ENCODE measurements around the gene CASKIN1.

Gene CASKIN1

DNA sequence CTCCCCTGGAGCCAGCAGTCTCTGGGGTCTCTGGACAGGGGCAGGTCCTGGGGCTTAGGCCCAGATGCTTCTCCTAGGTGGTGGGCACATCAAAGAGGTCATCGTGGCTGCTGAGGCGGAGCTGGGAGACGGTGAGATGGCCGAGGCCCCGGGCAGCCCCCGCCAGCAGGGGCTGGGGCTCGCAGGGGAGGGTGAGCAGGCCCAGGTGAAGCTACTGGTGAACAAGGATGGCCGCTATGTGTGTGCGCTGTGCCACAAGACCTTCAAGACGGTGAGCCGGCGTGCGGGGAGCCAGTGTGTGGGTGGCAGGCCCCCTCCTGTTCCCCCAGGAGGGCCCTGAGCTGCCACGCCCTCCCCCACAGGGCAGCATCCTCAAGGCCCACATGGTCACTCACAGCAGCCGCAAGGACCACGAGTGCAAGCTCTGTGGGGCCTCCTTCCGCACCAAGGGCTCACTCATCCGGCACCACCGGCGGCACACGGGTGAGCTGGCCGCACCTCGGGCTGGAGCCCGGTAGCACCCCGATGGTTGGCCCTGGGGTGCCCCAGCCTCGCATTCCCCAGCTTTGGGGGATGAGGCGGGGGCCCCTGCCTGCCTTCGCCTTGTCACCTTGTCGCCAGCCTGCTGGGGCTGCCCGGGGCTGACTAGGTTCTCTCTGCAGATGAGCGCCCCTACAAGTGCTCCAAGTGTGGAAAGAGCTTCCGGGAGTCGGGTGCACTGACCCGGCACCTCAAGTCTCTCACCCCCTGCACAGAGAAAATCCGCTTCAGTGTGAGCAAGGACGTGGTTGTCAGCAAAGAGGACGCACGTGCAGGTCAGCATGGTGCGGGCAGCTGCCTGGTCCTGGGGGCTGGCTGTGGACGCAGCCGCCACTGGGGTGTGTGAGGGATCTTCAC, 35.9 kb upstream of the CASKIN1 start:
- no peak for DNase-seq

DNA sequence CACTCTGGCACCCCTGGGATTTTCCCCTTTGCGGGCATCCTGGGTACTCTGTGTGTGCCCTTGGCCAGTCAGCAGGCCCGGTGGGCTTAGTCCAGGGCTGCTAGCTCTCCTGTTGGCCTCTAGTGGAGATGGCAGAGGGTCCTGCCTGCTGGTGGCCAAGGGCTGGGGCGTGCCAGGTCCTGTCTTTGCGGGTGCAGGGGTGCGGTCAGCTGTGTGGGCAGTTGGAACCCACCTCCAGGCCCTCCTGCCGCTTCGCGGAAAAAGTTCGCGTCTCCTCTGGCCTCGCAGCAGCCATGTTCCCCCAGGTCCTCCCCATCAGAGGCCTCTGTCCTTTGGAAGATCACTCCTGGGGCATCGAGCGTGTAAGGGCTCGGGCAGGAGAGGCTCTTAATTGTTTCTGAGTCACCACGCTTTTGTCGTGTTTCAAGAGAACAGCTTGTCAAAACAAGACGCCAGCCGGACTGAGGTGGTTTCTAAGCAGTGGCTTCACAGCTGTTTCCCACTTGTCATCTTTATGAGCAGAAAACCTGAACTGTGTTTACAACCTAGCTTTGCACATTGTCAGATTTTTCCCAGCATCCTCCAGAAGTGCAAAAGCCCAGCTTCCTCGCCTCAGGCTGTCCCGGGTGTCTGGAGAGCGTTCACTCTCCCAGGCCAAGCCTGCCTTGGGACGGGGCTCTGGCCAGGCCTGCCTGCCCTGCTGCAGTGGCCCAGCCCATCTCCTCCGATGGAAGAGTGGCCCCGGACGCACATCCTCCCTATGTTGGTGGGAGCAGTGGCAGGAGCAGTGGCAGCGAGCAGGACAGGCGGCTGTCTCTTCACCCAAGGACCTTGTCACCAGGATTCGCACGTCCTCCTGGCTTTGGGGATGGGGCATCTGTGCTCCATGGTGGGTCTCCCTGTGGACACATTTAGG, 34.9 kb upstream of the CASKIN1 start:
- DNase-seq, result no peak

DNA sequence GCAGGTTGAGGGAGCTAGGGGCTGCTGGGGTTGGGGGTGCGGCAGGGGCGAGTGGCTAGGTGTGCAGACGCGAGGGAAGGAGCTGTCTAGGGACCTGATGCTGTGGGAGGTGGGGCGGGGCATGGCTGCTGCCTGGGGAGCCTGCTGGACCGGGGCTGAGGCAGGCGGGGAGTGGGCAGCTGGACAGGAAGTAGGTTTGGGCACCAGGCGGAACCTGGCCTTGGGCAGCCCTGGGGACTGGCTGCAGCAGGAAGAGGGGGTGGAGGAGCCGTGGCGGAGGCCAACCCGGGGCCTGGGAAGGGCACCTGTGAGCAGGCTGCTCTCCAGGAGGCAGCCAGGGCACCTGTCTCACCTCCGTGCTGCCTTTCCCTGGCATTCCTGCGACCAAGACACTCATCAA, 34.0 kb upstream of the CASKIN1 start:
- DNase-seq, result no peak

DNA sequence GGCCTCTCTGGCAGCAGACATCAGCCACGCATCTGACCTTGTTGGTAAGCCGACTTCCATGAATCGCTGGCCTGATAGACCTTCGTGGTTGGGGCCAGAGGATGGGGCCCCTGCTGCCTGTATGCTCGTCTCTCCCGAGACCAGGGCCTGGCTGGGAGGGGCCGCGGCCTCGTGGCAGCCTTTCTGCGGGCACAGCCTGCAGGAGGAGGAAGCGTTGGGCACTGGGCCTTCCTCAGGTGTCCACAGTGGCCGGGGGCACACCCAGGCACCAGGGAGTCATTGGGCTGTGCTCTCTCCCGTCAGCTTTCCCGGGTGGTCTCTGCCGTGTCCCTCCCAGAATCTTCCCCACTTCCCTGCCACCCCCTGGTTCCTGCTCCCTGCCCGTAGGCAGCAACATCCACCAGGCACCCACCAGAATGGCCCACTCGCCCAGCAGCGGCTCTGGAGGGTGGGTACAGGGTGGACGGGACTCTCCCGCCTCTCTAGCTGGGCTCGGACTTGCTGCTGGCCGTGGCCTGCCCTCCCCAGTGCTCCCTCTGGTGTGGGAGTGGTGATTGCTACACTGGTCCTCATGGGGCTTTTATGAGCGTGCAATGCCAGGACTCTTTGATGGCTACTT, 33.3 kb upstream of the CASKIN1 start:
- DNase-seq, result no peak

DNA sequence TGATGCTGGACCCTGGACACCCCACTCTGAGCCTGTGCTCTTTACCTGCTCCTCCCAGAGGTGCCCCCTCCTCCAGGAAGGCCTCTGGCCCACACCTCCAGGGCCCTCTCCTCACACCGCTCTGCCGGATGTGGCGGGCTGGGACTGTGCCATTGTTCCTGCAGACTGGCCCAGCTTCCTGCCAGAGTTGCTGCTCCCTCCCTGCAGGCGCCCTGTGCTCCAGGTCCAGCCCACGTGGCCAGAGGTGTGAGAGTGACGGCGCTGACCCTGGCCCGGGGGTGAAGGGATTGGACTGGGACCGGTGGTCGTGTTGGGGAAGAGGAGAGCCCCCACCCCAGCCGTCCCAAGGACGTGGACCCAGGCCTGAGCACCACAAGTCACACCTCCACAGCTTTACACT, 32.7 kb upstream of the CASKIN1 start:
- DNase-seq, result no peak

DNA sequence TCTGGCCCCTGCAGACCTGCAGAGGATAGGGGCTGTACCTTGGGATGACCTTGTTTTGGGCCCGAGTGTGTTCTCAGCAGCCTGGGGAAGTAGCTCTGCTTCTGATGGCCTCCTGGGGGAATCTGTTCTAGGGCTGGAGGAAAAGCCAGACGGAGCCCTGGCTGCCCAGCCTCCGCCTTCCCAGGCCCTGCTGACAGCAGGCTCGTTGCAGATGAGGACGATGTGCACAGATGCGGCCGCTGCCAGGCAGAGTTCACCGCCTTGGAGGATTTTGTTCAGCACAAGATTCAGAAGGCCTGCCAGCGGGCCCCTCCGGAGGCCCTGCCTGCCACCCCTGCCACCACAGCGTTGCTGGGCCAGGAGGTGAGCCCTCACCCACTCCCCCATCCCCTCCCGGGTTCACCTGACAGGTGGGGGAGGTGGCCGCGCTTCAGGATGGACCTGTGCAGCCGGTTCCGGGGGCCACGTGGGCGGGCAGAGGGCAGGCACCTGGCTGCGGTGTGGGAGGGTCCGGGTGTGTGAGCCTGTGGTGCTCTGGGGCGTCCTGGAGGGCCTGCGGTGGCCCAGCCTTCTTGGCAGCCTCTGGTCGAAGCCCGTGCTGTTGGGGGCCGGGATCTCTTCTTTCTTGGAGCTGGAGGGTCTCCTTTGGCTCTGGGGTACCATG, 31.9 kb upstream of the CASKIN1 start:
- DNase-seq, result no peak

DNA sequence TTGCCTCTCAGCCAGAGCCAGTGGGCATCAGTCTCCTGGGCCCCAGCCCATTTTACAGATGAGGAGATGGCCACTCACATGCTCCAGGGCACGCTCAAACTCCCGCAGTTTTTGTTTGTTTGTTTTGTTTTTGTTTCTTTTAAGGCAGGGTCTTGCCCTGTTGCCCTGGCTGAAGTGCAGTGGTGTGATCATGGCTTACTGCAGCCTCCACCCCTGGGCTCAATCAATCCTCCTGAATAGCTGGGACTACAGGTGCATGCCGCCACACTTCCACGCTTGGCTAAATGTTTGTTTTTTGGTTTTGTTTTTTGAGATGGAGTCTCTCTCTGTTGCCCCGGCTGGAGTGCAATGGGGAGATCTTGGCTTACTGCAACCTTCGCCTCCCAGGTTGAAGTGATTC, 30.5 kb upstream of the CASKIN1 start:
- DNase-seq, result no peak

DNA sequence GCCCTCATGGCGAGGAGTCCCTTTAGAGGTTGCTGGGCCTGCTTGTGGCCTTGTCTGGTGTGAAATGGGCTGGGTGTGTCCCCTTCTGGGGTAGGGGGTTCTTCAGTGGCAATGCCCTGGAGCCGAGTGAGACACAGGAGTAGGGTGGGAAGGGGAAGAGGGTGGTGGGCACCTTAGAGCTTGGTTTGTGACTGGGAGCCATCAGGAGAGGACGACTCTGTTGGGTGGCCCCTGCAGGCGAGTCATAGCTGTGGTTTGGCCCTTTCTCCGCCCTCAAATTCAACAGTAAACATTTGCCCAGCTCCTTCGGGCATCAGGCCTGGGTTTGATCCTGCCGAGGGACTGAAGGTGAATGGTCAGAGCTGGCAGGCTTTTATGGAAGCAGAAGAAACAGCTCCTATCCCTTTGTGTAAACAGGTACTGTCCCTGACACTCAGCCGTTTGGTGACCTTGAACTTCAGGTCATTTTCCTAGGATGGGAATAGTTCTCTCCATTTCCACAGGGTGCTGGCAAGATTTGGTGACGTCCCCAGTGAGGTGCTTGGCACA, 29.9 kb upstream of the CASKIN1 start:
- DNase-seq, result no peak

DNA sequence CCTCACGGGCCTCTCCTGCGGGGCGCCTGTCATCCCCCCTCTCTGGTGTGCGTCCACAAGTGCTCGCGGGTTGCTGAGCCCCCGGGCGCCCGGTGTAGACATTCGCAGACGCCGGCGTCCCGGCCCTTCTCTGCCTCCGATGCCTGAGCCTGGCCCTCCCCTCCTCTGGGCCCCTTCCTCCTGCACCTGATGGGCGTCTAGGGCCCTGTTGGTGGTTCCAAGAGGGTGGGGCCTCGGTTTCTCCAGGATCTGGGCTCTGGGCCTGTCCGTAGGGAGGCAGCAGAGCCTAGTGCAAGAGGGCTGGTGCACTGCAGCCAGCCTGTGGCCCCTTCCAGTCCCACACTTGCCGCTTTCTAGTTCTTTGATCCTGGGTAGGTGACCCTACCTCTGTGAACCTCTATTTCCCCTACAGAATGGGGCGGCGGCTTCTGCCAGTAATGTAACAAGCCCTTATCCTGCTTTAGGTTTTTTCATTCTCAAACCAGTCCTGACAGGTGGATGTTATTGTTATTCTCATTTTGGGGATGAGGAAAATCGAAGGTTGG, 27.6 kb upstream of the CASKIN1 start:
- peak; percentile 46 for DNase-seq

DNA sequence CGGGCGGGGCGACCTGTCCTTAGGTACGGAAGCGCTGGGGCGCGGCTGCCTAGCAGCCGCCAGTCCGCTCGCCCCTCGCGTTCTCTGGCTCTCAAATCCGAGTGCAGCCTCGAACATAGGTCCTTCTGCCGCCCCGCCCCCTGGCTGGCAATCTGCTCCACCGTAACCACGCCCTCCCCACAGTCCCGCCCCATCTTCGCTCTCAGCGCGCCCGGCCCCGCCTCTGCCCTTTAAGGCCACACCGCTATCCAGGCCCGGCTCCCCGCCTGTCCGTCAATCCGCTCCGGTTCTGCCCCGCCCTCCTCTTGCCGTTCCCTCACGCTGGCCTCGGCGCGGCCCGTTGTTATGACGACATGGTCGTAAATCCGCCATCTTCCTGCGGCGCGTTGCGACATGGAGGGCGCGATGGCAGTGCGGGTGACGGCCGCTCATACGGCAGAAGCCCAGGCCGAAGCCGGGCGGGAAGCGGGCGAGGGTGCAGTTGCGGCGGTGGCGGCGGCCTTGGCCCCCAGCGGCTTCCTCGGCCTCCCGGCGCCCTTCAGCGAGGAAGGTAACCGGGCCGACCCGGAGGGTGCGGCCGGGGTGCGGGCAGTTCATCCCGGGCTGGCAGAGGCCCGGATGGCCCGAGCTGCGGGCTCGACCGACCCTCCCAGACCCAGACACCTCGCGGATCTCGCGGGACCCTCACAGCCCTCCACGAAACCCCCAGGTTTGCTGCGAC, 27.0 kb upstream of the CASKIN1 start, which contains the start of gene E4F1:
E4F1 (plus strand) TSS at position 371 of the 721 bp plus-strand sequence; CDS start at position 394, 23 bp downstream.
- DNase-seq, result peak; percentile 99

DNA sequence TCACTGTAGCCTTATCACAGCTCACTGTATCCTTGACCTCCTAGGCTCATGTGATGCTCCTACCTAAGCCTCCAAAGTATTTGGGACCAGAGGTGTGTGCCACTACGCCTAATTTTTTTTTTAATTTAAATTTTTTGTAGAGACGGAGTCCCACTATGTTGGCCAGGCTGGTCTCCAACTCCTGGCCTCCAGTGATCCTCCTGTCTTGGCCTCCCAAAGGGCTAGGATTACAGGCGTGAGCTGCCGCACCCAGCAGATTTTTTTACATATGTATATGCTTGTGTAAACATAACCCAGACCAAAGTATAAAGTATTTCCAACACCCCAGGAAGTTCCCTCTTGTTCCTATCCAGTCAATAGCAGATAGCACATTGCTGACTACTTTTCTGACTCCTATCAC, 19.9 kb upstream of the CASKIN1 start:
- DNase-seq, result no peak

DNA sequence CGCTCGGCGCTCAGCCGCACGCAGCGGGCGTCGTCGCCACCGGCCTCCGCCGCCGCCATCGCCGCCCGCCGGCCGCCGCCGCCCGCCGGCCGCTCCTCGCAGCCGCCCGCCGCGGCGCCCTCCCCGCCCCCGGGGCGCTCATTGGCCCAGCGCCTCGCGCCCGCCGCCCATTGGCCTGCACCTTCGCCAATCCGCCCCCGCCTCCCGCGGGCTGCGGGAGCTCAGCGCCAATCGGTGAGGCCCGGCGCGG, 18.2 kb upstream of the CASKIN1 start, which contains the start of gene PGP:
PGP (minus strand) TSS at position 122 of the 250 bp plus-strand sequence; CDS start at position 59, 63 bp downstream.
- DNase-seq, result no peak

DNA sequence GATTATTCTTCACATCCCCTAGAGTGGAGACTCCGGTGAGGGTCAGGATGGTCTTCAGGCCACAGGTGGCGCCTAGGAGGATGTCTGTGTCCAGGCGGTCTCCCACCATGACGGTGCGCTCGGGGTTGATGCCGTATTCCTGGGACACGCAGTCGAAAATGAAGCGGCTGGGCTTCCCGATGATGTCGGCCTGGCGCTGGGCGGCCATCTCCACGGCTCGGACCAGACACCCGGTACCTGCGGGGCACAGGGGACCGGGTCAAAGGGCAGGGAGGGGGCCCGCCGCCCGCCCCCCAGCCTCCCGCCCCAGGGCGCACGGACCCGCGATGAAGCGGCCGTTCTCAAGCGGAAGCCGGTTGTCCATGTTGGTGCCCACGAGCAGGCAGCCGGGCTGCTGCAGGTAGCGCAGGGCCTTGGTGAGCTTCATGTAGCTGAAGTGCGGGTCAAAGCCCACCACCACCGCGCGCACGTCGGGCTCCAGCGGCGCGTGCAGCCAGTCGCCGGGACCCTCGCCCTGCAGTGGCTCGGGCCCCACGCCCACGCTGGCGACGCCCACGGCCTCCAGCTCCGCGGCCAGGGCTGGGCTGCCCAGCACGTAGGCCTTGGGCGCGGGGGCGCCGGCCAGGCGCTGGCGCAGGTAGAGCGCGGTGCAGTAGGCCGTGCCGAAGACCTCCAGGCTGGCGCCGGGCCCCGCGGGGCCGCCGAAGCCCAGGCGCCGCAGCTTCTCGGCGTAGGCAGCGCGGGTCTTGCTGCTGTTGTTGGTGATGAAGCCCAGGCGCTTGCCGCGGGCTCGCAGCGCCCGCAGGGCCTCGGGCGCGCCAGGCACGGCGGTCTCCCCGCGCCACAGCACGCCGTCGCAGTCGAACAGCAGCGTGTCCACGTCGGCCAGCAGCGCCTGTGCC, 17.7 kb upstream of the CASKIN1 start:
- no peak for DNase-seq

DNA sequence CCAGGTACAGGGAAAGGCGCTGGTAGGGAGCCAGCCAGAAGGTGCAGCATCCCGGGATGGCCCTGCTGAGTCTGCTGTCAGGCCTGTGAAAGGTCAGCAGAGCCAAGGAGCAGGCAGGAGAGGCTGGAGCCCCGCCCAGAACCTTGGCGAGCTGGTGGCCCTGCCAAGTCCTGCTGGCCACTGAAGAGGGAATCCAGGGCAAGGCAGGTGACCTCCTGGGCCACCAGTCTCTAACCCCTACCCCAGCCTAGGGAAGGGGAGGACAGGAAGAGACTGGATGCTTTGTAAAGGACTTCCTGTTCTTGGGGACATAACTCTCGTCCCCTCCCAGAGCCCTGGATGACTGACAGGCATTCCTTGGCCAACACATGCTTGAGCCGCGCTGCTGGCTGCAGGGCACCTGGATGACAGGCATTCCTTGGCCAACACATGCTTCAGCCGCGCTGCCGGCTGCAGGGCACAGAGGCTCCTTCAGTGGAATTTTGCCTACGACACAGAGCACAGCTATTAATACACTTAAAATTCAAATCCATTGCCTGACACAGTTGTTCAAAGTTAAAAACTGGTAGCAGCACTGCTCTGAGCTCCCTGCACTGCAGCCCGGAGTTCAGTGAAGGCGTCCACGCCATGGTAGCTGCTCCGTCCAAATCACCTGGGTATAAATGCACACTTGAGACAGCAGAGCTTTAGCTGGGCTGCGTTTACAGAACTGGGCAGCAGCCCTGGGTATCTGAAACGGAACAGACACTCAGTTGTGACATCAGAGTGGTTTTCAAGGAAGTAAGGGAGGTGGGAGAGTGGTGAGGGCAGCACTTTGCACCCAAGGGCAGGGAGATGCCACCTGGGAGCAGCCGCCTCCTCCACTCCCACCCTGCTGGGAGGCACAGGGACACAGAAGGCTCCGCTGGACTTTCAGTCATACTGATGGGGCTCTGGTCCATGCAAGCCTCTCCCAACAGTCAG, 16.2 kb upstream of the CASKIN1 start:
- no peak for DNase-seq

DNA sequence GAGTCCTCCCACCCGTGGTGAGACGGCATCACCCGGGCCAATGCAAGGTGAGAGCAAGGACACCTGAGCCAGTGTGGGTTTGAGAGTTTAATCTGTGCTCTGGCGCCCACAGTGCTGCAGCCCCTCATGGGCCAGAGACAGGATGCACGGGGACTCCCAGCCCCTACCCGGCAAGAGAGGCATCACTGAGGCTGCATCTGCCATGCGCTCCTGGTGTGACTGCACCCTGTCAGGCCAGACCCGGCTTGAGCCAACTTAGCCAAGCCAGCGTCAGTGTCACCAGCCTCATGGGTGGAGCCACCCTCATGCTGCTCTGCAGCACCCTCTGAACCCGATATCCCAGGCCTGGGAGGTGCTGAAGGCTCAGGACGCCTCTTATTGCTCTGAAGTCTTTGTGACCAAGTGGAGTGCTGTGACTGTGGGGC, 15.5 kb upstream of the CASKIN1 start:
- no peak for DNase-seq

DNA sequence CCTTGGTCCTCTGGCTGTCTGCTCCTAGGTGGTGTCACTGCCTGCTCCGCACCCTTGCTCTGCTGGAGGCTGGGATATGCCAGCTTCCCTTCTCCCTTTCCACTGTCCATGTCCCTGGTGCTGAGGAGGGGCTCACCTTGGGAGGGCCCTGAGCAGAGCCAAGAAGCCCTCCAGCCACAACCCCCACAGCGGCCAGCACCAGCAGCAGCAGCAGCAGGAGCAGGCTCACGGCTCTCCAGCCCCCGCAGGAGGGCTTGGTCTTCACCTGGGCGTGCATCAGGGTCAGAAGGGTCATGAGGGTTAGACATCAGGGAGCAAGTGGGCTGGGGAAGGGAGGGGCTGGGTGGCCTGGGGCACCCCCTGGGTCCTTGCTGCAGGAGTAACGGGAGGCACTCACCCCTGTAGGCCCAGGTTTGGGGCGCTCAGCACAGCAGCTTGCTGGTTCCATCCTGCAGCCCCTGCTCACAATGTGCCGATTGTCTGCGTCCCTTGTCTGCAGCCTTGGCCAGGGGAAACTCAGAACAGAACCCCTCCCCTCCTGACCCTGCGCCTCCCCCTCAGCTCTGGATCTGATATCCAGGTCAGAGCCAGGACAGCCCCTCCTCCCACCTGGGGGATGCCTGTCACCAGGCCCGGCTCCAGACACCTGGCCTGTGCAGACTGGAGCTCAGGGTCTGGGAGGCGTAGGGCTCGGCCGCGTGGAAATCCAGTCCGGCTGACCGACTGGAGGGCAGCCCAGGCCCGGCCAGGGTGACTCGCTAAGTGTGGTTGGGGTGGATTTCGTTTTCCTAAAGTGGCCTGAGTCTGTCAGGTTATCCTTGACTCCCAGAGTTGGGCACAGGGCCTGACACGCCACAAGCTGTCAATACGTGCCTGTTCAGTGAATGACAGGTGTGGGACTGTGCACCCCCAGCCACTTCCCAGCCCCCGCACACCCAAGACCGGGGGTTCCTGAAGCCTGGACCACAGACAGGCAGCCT, 14.3 kb upstream of the CASKIN1 start, which contains the start of gene BRICD5:
BRICD5 (minus strand) TSS at position 478 of the 980 bp plus-strand sequence; CDS start at position 448, 30 bp downstream.
- no peak for DNase-seq

DNA sequence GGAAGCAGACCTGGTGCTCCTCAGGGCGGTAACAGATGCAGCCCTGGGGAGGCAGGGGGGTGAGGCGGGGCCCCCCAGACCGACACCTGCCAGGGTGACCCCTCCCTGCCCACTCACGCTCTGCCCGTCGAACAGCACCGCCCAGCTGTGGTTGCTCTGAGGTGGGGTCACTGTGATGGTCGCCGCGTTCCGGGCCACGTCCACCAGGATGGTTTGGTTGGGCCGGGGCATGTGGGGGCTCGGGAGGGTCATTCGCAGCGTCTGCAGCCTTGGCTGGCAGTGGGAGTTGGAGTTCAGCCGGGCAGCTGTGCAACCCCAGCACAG, 13.6 kb upstream of the CASKIN1 start:
- DNase-seq, result no peak
